Measurements from ENCODE around the gene CEP44. TPM values are rescaled to one million over a fixed set of nuclear protein-coding genes. Genes with fewer than 3 reads are reported as not detected.

CEP44 gene
- total and polyA plus RNA-seq, 2 of the 4 experiments (the other 2 are of a cell fraction), result 3.5 to 9.5 TPM

DNA sequence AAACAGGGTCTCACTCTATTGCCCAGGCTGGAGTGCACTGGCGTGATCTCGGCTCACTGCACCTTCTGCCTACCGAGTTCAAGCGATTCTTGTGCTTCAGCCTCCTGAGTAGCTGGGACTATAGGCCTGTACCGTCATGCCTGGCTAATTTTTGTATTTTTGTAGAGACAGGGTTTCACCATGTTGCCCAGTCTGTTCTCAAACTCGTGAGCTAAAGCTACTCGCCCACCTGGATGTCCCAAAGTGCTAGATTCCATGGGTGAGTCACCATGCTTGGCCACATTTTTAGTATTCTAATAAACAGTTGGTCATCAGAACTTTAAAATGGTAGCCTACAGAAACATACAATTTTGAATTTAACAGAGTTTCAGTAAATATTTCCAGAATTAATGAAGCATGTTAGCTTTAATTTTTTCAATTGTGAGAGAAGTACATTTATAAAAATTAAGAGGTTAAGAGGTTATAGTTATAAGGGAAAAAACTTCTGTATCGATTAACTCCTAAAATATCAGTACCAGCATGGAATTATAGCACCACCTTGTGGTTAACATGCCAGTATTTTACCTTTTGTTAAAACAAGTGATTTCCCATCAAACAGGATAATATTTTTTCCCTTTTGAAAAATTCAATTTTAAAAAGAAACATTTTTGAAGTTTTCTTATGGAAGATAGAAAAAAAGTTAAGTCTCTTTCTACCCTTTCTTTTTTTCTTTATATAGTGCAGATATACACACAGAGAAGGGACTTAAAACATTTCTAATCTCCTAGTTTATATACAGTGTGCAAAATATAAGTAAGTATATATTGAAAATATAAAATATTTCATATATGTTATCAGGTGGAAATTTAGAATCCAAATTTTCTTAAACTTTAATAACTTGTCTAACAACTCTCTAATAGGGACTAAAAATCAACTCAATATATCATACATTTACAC, 35.4 kb downstream of the CEP44 start:
- peaks cover 2% of the 10 kb centered on the region; the same call in 1 of the 2 replicates for H3K4me1 ChIP-seq (ENCODE audit: control insufficient read depth, insufficient read depth, low read length)
- H2BK5ac ChIP-seq (ENCODE audit: low read depth, low read length, poor library complexity, severe bottlenecking), result no peak overlapping the region
- H3K79me1 ChIP-seq (ENCODE audit: low read depth in 1 of 2, low read length in 2 of 2), result no peaks in the 10 kb centered on the region
- H3K27me3 ChIP-seq (ENCODE audit: control insufficient read depth, insufficient read depth, low read length), result no peaks in the 10 kb centered on the region
- intact Hi-C loops (cut with micrococcal nuclease) (loop anchor here (1.0 to 10.0 kb wide), 7 partner anchors 97 to 897 kb away; no protein-coding TSS in a partner anchor), dilution Hi-C loops (cut with HindIII; ENCODE audit: low sequenced_read_pairs, unreplicated experiment) (no loop called here), in situ Hi-C loops (cut with MboI; ENCODE audit: low sequenced_read_pairs) (loop anchor here (10.0 to 25.0 kb wide), 2 partner anchors 94 to 807 kb away; no protein-coding TSS in a partner anchor)
- no peaks in the 10 kb centered on the region for H4K20me1 ChIP-seq (ENCODE audit: insufficient read depth, low read length)
- no peak overlapping the region for H3K4me2 ChIP-seq (ENCODE audit: low read depth, low read length)
- no peak overlapping the region for H2BK120ac ChIP-seq (ENCODE audit: low read depth, low read length)
- no peaks in the 10 kb centered on the region for H3K9me3 ChIP-seq (ENCODE audit: control insufficient read depth, insufficient read depth, low read length)
- peak overlapping the region in 1 of 2 experiments; percentile 65; a peak in 1 of 4 replicates for H4K8ac ChIP-seq (ENCODE audit: low read depth in 2 of 2, low read length in 2 of 2)
- ATAC-seq (ENCODE audit: low read depth) (peak; percentile 31; the same call in 1 of the 2 replicates), DNase-seq (peak; percentile 46)
- 40% methylated on average over 2 of the region's 8 CpGs; no CpG with 5 or more reads in 1 of the 2 experiments for WGBS, 2 experiments (ENCODE audit: extremely low coverage in 2 of 2, insufficient read length in 1 of 2)
- H3K9ac ChIP-seq (ENCODE audit: low read depth, low read length), result no peak overlapping the region
- no peak overlapping the region for H3K27ac ChIP-seq (ENCODE audit: insufficient read depth, low read length)
- H2AK5ac ChIP-seq (ENCODE audit: low read depth, low read length), result no peak overlapping the region
- no peak overlapping the region for H3K23ac ChIP-seq (ENCODE audit: low read depth, low read length)
- peak overlapping the region; percentile 85 for H2AFZ ChIP-seq (replicated peaks; ENCODE audit: low read length, poor library complexity)
- H3K4me3 ChIP-seq (ENCODE audit: insufficient read depth, low read depth, low read length), result no peak overlapping the region
- H3K56ac ChIP-seq (ENCODE audit: extremely low read depth, insufficient read depth, low read length), result no peak overlapping the region
- H3K36me3 ChIP-seq (ENCODE audit: control insufficient read depth, insufficient read depth, low read length), result no peaks in the 10 kb centered on the region
- no peak overlapping the region for H3K18ac ChIP-seq (ENCODE audit: low read depth, low read length)
- no peak overlapping the region for H3K4ac ChIP-seq (ENCODE audit: low read depth, low read length)
- no peak overlapping the region for H2BK15ac ChIP-seq (ENCODE audit: low read depth, low read length)
- no TSS peak for BruUV-seq (replicated peaks)
- H4K5ac ChIP-seq (ENCODE audit: low read depth, low read length), result no peak overlapping the region
- no peak overlapping the region for H3K14ac ChIP-seq (replicated peaks; ENCODE audit: low read depth, low read length)
- no peak overlapping the region for H2AK9ac ChIP-seq (replicated peaks; ENCODE audit: low read depth, low read length, poor library complexity)
- 0 out of 2 replicates have a peak, but pooled peaks cover 3% of the 10 kb centered on the region for H3K9me1 ChIP-seq (ENCODE audit: insufficient read depth, low read length)
- no peak overlapping the region for H2BK20ac ChIP-seq (ENCODE audit: low read depth, low read length)
- ChIA-PET CTCF (interaction anchor here (0.6 to 1.7 kb wide), 9 partner anchors 96 to 898 kb away, joined by 3 to 7 read pairs (median 3); no protein-coding TSS in a partner anchor), POLR2A (ENCODE audit: unreplicated experiment) (no interaction called here)
- H4K91ac ChIP-seq (ENCODE audit: insufficient read depth, low read depth, low read length), result no peak overlapping the region
- TF ChIP-seq MAFK (IDR thresholded peaks at IDR 0.05; ENCODE audit: low read depth, low read length) (no peak), SMC3 (IDR thresholded peaks at IDR 0.05; ENCODE audit: low read depth, low read length) (peak; percentile 55), RCOR1 (IDR thresholded peaks at IDR 0.05; ENCODE audit: insufficient replicate concordance, low read length) (no peak), CEBPB (IDR thresholded peaks at IDR 0.05; ENCODE audit: low read depth, low read length) (no peak), BHLHE40 (IDR thresholded peaks at IDR 0.05; ENCODE audit: low read depth, low read length) (0 out of 2 replicates have a peak, but pooled peaks have one; percentile 10), NFE2L2 (IDR thresholded peaks at IDR 0.05; ENCODE audit: low read depth, low read length) (no peak), FOS (IDR thresholded peaks at IDR 0.05; ENCODE audit: low read depth, low read length) (peak; percentile 19; the same call in 1 of the 2 replicates), RAD21 (IDR thresholded peaks at IDR 0.05; ENCODE audit: low read length) (peak; percentile 80), MXI1 (IDR thresholded peaks at IDR 0.05; ENCODE audit: borderline replicate concordance, low read depth, low read length) (no peak), CHD1 (IDR thresholded peaks at IDR 0.05; ENCODE audit: low read depth, low read length) (no peak)
- TF ChIP-seq, protein P1, sequence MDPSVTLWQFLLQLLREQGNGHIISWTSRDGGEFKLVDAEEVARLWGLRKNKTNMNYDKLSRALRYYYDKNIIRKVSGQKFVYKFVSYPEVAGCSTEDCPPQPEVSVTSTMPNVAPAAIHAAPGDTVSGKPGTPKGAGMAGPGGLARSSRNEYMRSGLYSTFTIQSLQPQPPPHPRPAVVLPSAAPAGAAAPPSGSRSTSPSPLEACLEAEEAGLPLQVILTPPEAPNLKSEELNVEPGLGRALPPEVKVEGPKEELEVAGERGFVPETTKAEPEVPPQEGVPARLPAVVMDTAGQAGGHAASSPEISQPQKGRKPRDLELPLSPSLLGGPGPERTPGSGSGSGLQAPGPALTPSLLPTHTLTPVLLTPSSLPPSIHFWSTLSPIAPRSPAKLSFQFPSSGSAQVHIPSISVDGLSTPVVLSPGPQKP (IDR thresholded peaks at IDR 0.05; ENCODE audit: borderline replicate concordance, low read depth, low read length), result no peak
- TF ChIP-seq, protein P2, sequence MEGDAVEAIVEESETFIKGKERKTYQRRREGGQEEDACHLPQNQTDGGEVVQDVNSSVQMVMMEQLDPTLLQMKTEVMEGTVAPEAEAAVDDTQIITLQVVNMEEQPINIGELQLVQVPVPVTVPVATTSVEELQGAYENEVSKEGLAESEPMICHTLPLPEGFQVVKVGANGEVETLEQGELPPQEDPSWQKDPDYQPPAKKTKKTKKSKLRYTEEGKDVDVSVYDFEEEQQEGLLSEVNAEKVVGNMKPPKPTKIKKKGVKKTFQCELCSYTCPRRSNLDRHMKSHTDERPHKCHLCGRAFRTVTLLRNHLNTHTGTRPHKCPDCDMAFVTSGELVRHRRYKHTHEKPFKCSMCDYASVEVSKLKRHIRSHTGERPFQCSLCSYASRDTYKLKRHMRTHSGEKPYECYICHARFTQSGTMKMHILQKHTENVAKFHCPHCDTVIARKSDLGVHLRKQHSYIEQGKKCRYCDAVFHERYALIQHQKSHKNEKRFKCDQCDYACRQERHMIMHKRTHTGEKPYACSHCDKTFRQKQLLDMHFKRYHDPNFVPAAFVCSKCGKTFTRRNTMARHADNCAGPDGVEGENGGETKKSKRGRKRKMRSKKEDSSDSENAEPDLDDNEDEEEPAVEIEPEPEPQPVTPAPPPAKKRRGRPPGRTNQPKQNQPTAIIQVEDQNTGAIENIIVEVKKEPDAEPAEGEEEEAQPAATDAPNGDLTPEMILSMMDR (conservative IDR thresholded peaks at IDR 0.05; ENCODE audit: low read depth, low read length), result peak; percentile 80
- TF ChIP-seq, protein P3, sequence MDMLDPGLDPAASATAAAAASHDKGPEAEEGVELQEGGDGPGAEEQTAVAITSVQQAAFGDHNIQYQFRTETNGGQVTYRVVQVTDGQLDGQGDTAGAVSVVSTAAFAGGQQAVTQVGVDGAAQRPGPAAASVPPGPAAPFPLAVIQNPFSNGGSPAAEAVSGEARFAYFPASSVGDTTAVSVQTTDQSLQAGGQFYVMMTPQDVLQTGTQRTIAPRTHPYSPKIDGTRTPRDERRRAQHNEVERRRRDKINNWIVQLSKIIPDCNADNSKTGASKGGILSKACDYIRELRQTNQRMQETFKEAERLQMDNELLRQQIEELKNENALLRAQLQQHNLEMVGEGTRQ (IDR thresholded peaks at IDR 0.05; ENCODE audit: low read depth, low read length), result no peak
